ENCODE measurements around the gene ADARB2.

The ADARB2 gene

GRCh38 chr10:1548146-1548545, 189.2 kb downstream of the ADARB2 start:
- no peak overlapping the region for H3K4me3 ChIP-seq (ENCODE audit: low read depth, low read length)
- TF ChIP-seq CTCF (IDR thresholded peaks at IDR 0.05; ENCODE audit: low read depth, low read length) = no peak

GRCh38 chr10:1546431-1547110, 190.8 kb downstream of the ADARB2 start:
- H3K4me3 ChIP-seq (ENCODE audit: low read depth, low read length) = no peak overlapping the region
- no peak for TF ChIP-seq CTCF (IDR thresholded peaks at IDR 0.05; ENCODE audit: low read depth, low read length)

GRCh38 chr10:1545524-1545923, 191.8 kb downstream of the ADARB2 start:
- H3K4me3 ChIP-seq (ENCODE audit: low read depth, low read length) = no peak overlapping the region
- no peak for TF ChIP-seq CTCF (IDR thresholded peaks at IDR 0.05; ENCODE audit: low read depth, low read length)

- no peak for TF ChIP-seq CTCF (IDR thresholded peaks at IDR 0.05; ENCODE audit: low read depth, low read length)
- H3K4me3 ChIP-seq (ENCODE audit: low read depth, low read length) = no peak overlapping the region
These were observed 192.4 kb downstream of the ADARB2 start for GRCh38 chr10:1544929-1545328.

- TF ChIP-seq CTCF (IDR thresholded peaks at IDR 0.05; ENCODE audit: low read depth, low read length) = no peak
- no peak overlapping the region for H3K4me3 ChIP-seq (ENCODE audit: low read depth, low read length)
These were observed 193.1 kb downstream of the ADARB2 start for GRCh38 chr10:1544209-1544673.

GRCh38 chr10:1543596-1543995, 193.7 kb downstream of the ADARB2 start:
- no peak overlapping the region for H3K4me3 ChIP-seq (ENCODE audit: low read depth, low read length)
- TF ChIP-seq CTCF (IDR thresholded peaks at IDR 0.05; ENCODE audit: low read depth, low read length) = no peak

GRCh38 chr10:1542941-1543340, 194.4 kb downstream of the ADARB2 start:
- H3K4me3 ChIP-seq (ENCODE audit: low read depth, low read length) = no peak overlapping the region
- TF ChIP-seq CTCF (IDR thresholded peaks at IDR 0.05; ENCODE audit: low read depth, low read length) = no peak
